ENCODE measurements around the gene METTL1. TPM values are rescaled to one million over a fixed set of nuclear protein-coding genes. Genes with fewer than 3 reads are reported as not detected.

Gene METTL1
- total RNA-seq, 1 experiment from 2014 or later: 37.8 TPM

GRCh38 chr12:57817261-57817989 is 45.5 kb upstream of the METTL1 start:
- Histone ChIP-seq H3K4me3 (ENCODE audit: low read depth, low read length) (no peak overlapping the region), H3K36me3 (ENCODE audit: control insufficient read depth, insufficient read depth, low read length) (no peaks in the 10 kb centered on the region; the same call in 1 of the 2 replicates), H3K4me1 (no peaks in the 10 kb centered on the region), H3K9me3 (no peaks in the 10 kb centered on the region), H3K27me3 (replicated peaks; ENCODE audit: control insufficient read depth, insufficient read depth, low read length) (no peaks in the 10 kb centered on the region)
- Mint-ChIP-seq H3K9me3 (ENCODE audit: unreplicated experiment) (no peaks in the 10 kb centered on the region), H3K27ac (ENCODE audit: unreplicated experiment) (no peak overlapping the region), H3K4me1 (ENCODE audit: low read depth, unreplicated experiment) (no peaks in the 10 kb centered on the region), H3K36me3 (ENCODE audit: insufficient read depth, unreplicated experiment) (peaks cover 38% of the 10 kb centered on the region), H3K4me3 (ENCODE audit: unreplicated experiment) (no peak overlapping the region), H3K27me3 (ENCODE audit: insufficient read depth, unreplicated experiment) (no peaks in the 10 kb centered on the region)
- ChIA-PET CTCF (interaction anchor here (0.7 kb wide), 1 partner anchor 71 kb away, joined by 6 read pairs; no protein-coding TSS in a partner anchor), POLR2A (no interaction called here)
- intact Hi-C loops (cut with micrococcal nuclease; ENCODE audit: unreplicated experiment): no loop called here
- TF ChIP-seq CTCF (IDR thresholded peaks at IDR 0.05; ENCODE audit: insufficient read depth in 1 of 2, low read depth in 1 of 2, low read length in 1 of 2, severe bottlenecking in 1 of 2, unreplicated experiment in 1 of 2): no peak
- BruUV-seq (replicated peaks): no TSS peak
- DNase-seq: no peak

DNA sequence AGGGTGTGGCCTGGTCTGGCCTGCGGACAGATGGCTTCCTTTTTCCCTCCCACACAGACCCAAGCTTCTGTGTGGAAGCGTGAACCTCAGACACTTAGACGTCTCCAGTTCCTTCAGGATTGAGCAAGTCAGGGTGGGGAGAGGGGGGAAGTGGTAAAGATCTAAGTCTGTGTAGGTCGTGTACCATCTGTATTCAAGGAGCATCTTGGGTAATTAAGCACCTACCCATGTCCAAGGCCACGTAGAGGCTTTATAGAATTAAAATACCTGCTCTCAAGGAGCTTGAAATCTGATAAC is 44.9 kb upstream of the METTL1 start:
- H3K27me3 ChIP-seq (replicated peaks; ENCODE audit: control insufficient read depth, insufficient read depth, low read length): no peaks in the 10 kb centered on the region
- no peak for TF ChIP-seq CTCF (IDR thresholded peaks at IDR 0.05; ENCODE audit: insufficient read depth in 1 of 2, low read depth in 1 of 2, low read length in 1 of 2, severe bottlenecking in 1 of 2, unreplicated experiment in 1 of 2)
- peaks cover 31% of the 10 kb centered on the region for H3K36me3 Mint-ChIP-seq (ENCODE audit: insufficient read depth, unreplicated experiment)
- H3K4me3 ChIP-seq (ENCODE audit: low read depth, low read length): no peak overlapping the region
- H3K27me3 Mint-ChIP-seq (ENCODE audit: insufficient read depth, unreplicated experiment): no peaks in the 10 kb centered on the region
- H3K36me3 ChIP-seq (ENCODE audit: control insufficient read depth, insufficient read depth, low read length): no peaks in the 10 kb centered on the region; the same call in 1 of the 2 replicates
- no TSS peak for BruUV-seq (replicated peaks)
- no peak for DNase-seq
- H3K27ac Mint-ChIP-seq (ENCODE audit: unreplicated experiment): no peak overlapping the region
- H3K9me3 Mint-ChIP-seq (ENCODE audit: unreplicated experiment): no peaks in the 10 kb centered on the region
- ChIA-PET POLR2A (no interaction called here), CTCF (no interaction called here)
- no peak overlapping the region for H3K4me3 Mint-ChIP-seq (ENCODE audit: unreplicated experiment)
- H3K9me3 ChIP-seq: no peaks in the 10 kb centered on the region
- no peaks in the 10 kb centered on the region for H3K4me1 Mint-ChIP-seq (ENCODE audit: low read depth, unreplicated experiment)
- no peaks in the 10 kb centered on the region for H3K4me1 ChIP-seq
- intact Hi-C loops (cut with micrococcal nuclease; ENCODE audit: unreplicated experiment): no loop called here

DNA sequence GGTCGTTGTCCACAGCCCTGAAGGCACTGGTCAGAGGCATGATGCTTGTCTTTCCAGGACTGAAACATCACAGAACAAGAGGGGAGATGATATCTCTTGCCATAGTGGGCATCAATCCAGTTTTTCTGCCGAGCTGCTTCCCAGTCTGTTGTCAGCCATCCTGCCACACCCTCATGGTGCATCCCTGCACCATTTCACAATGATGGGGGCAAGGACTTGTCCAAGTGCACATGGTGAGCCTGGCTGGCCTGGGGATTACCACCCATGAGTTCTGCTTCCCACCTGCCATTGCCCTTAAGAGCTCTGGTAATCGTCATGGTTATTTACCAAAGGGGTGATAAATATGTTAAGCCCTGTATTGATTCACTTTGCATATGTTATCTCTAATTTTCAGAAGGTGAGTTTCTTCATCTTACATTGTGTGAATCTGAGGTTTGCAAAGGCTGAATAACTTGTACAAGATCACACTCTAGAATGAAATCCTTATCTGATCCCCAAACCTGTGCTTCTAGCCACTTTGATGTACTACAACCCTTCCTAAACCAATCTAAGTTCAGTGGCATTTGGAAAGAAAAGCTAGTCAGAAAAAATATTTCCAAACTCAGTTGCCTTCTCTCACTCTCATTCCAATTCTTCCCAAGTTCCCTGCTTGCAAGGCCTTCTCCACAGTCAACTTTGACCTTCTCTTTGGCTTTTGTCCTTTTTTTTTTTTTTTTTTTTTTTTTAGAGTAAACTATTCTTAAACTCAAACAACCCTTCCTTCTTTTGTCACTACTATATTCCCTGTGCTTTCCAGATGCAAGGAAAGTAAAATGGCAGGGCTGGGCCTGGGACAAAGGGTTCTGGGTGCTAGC is 44.3 kb upstream of the METTL1 start:
- no peak for DNase-seq
- Mint-ChIP-seq H3K9me3 (ENCODE audit: unreplicated experiment) (no peaks in the 10 kb centered on the region), H3K36me3 (ENCODE audit: insufficient read depth, unreplicated experiment) (peaks cover 26% of the 10 kb centered on the region), H3K27me3 (ENCODE audit: insufficient read depth, unreplicated experiment) (no peaks in the 10 kb centered on the region), H3K4me1 (ENCODE audit: low read depth, unreplicated experiment) (no peaks in the 10 kb centered on the region), H3K27ac (ENCODE audit: unreplicated experiment) (no peak overlapping the region), H3K4me3 (ENCODE audit: unreplicated experiment) (no peak overlapping the region)
- ChIA-PET POLR2A (no interaction called here), CTCF (no interaction called here)
- BruUV-seq (replicated peaks): no TSS peak
- intact Hi-C loops (cut with micrococcal nuclease; ENCODE audit: unreplicated experiment): no loop called here
- Histone ChIP-seq H3K4me1 (no peaks in the 10 kb centered on the region), H3K36me3 (ENCODE audit: control insufficient read depth, insufficient read depth, low read length) (no peaks in the 10 kb centered on the region), H3K9me3 (no peaks in the 10 kb centered on the region), H3K4me3 (ENCODE audit: low read depth, low read length) (no peak overlapping the region), H3K27me3 (replicated peaks; ENCODE audit: control insufficient read depth, insufficient read depth, low read length) (no peaks in the 10 kb centered on the region)
- TF ChIP-seq CTCF (IDR thresholded peaks at IDR 0.05; ENCODE audit: insufficient read depth in 1 of 2, low read depth in 1 of 2, low read length in 1 of 2, severe bottlenecking in 1 of 2, unreplicated experiment in 1 of 2): no peak

All from Caco-2 (cell line).